GM12878 (cell line): Measurements from ENCODE around the gene TCF20. TPM values are rescaled to one million over a fixed set of nuclear protein-coding genes. Genes with fewer than 3 reads are reported as not detected.

Experiments
- polyA plus RNA-seq, 11 experiments: library from polyadenylated mRNA; depleted of rRNA in 4 of 11; unstranded in 6 of 11; stranded (reverse) in 5 of 11; fragments of >200 nt; fragmentation: Nextera tagmentation in 4 of 11; fragmentation: Illumina TruSeq in 1 of 11; extraction: Ambion mirVana in 4 of 11; extraction: Trizol in 1 of 11; gene quantifications; 1 replicate in 1 of 11; 2 replicates in 10 of 11; pipeline versions ENCODE4 v1.2.1 to v1.2.3, GENCODE V29; 2011 to 2016; ENCODE audit warnings: inconsistent platforms in 2 of 11, missing spikeins in 2 of 11, low read depth in 1 of 11
- total RNA-seq, 4 experiments: library from RNA; depleted of rRNA in 3 of 4; stranded (reverse); fragments of >200 nt in 3 of 4; fragmentation: Illumina TruSeq in 1 of 4; extraction: Trizol in 1 of 4; gene quantifications; 2 replicates each; pipeline versions ENCODE4 v1.2.1 to v1.2.3, GENCODE V29; 2013 to 2021

TCF20 gene
- total and polyA plus RNA-seq, 10 of the 15 experiments (the other 5 are each of a cell fraction or from before 2014, with no cell fraction given), result 0.64 to 52.9 (median 22.6) TPM

Other genes with a start within 250 kb of the TCF20 start
- 45.9 and 46.0 TPM in 2 replicates for gene NAGA, start 199.8 kb downstream of the TCF20 start, total RNA-seq (2014; rRNA removed)
- gene NAGA, start 199.8 kb downstream of the TCF20 start, total RNA-seq (2014; rRNA removed; fragmentation: Illumina TruSeq; extraction: Trizol), result 22.7 and 23.1 TPM in 2 replicates
- gene NAGA, start 199.8 kb downstream of the TCF20 start, total RNA-seq (2021), result 33.9 and 34.4 TPM in 2 replicates
- 14.5 and 29.8 TPM in 2 replicates for gene NAGA, start 199.8 kb downstream of the TCF20 start, polyA plus RNA-seq (2011; rRNA removed)
- gene NAGA, start 199.8 kb downstream of the TCF20 start, polyA plus RNA-seq (2014; fragmentation: Illumina TruSeq; extraction: Trizol), result 19.6 and 32.6 TPM in 2 replicates
- 1 to 10 TPM; 9.3 to 9.8 TPM for gene NAGA, start 199.8 kb downstream of the TCF20 start, polyA plus RNA-seq (2014; fragmentation: Nextera tagmentation; extraction: Ambion mirVana)
- 43.7 and 45.0 TPM in 2 replicates for gene NAGA, start 199.8 kb downstream of the TCF20 start, polyA plus RNA-seq (2014; rRNA removed)
- gene NAGA, start 199.8 kb downstream of the TCF20 start, polyA plus RNA-seq (2016; fragmentation: Nextera tagmentation; extraction: Ambion mirVana), result 10 to 100 TPM; 34.1 to 39.0 TPM
- 2.3 and 3.6 TPM in 2 replicates for gene PHETA2, start 196.4 kb downstream of the TCF20 start, total RNA-seq (2014; rRNA removed)
- gene PHETA2, start 196.4 kb downstream of the TCF20 start, total RNA-seq (2014; rRNA removed; fragmentation: Illumina TruSeq; extraction: Trizol), result 1.3 and 1.4 TPM in 2 replicates
- gene PHETA2, start 196.4 kb downstream of the TCF20 start, total RNA-seq (2021), result 2.0 and 2.6 TPM in 2 replicates
- gene PHETA2, start 196.4 kb downstream of the TCF20 start, polyA plus RNA-seq (2011; rRNA removed), result 0.16 and 0.17 TPM in 2 replicates
- gene PHETA2, start 196.4 kb downstream of the TCF20 start, polyA plus RNA-seq (2014; fragmentation: Illumina TruSeq; extraction: Trizol), result 1.5 and 1.7 TPM in 2 replicates
- gene PHETA2, start 196.4 kb downstream of the TCF20 start, polyA plus RNA-seq (2014; fragmentation: Nextera tagmentation; extraction: Ambion mirVana), result under 1 TPM; 0.03 to 0.18 TPM
- 3.2 and 3.3 TPM in 2 replicates for gene PHETA2, start 196.4 kb downstream of the TCF20 start, polyA plus RNA-seq (2014; rRNA removed)
- 1 to 10 TPM; 1.9 to 2.2 TPM for gene PHETA2, start 196.4 kb downstream of the TCF20 start, polyA plus RNA-seq (2016; fragmentation: Nextera tagmentation; extraction: Ambion mirVana)
- 13.7 and 19.7 TPM in 2 replicates for gene SMDT1, start 191.0 kb downstream of the TCF20 start, total RNA-seq (2014; rRNA removed)
- gene SMDT1, start 191.0 kb downstream of the TCF20 start, total RNA-seq (2014; rRNA removed; fragmentation: Illumina TruSeq; extraction: Trizol), result 15.4 and 19.7 TPM in 2 replicates
- gene SMDT1, start 191.0 kb downstream of the TCF20 start, total RNA-seq (2021), result 133 and 140 TPM in 2 replicates
- gene SMDT1, start 191.0 kb downstream of the TCF20 start, polyA plus RNA-seq (2011; rRNA removed), result 57.4 and 69.4 TPM in 2 replicates
- 25.0 and 27.8 TPM in 2 replicates for gene SMDT1, start 191.0 kb downstream of the TCF20 start, polyA plus RNA-seq (2014; fragmentation: Illumina TruSeq; extraction: Trizol)
- gene SMDT1, start 191.0 kb downstream of the TCF20 start, polyA plus RNA-seq (2014; fragmentation: Nextera tagmentation; extraction: Ambion mirVana), result 10 to 100 TPM; 25.5 to 63.1 TPM
- 106 and 108 TPM in 2 replicates for gene SMDT1, start 191.0 kb downstream of the TCF20 start, polyA plus RNA-seq (2014; rRNA removed)
- gene SMDT1, start 191.0 kb downstream of the TCF20 start, polyA plus RNA-seq (2016; fragmentation: Nextera tagmentation; extraction: Ambion mirVana), result 100 to 1,000 TPM; 163 to 176 TPM
- gene NDUFA6, start 179.9 kb downstream of the TCF20 start, total RNA-seq (2014; rRNA removed), result 87.9 and 94.9 TPM in 2 replicates
- gene NDUFA6, start 179.9 kb downstream of the TCF20 start, total RNA-seq (2014; rRNA removed; fragmentation: Illumina TruSeq; extraction: Trizol), result 104 and 116 TPM in 2 replicates
- gene NDUFA6, start 179.9 kb downstream of the TCF20 start, total RNA-seq (2021), result 85.9 and 101 TPM in 2 replicates
- gene NDUFA6, start 179.9 kb downstream of the TCF20 start, polyA plus RNA-seq (2011; rRNA removed), result 134 and 200 TPM in 2 replicates
- gene NDUFA6, start 179.9 kb downstream of the TCF20 start, polyA plus RNA-seq (2014; fragmentation: Illumina TruSeq; extraction: Trizol), result 67.2 and 92.3 TPM in 2 replicates
- 100 to 1,000 TPM; 473 to 511 TPM for gene NDUFA6, start 179.9 kb downstream of the TCF20 start, polyA plus RNA-seq (2014; fragmentation: Nextera tagmentation; extraction: Ambion mirVana)
- gene NDUFA6, start 179.9 kb downstream of the TCF20 start, polyA plus RNA-seq (2014; rRNA removed), result 123 and 124 TPM in 2 replicates
- 100 to 1,000 TPM; 302 to 320 TPM for gene NDUFA6, start 179.9 kb downstream of the TCF20 start, polyA plus RNA-seq (2016; fragmentation: Nextera tagmentation; extraction: Ambion mirVana)
- 0.16 and 0.34 TPM in 2 replicates for gene CYP2D6, start 139.8 kb downstream of the TCF20 start, total RNA-seq (2014; rRNA removed)
- 0.22 and 0.23 TPM in 2 replicates for gene CYP2D6, start 139.8 kb downstream of the TCF20 start, total RNA-seq (2014; rRNA removed; fragmentation: Illumina TruSeq; extraction: Trizol)
- gene CYP2D6, start 139.8 kb downstream of the TCF20 start, total RNA-seq (2021), result 0.43 and 1.0 TPM in 2 replicates
- 0.50 and 1.4 TPM in 2 replicates for gene CYP2D6, start 139.8 kb downstream of the TCF20 start, polyA plus RNA-seq (2011; rRNA removed)
- gene CYP2D6, start 139.8 kb downstream of the TCF20 start, polyA plus RNA-seq (2014; fragmentation: Illumina TruSeq; extraction: Trizol), result 0.37 and 0.54 TPM in 2 replicates
- gene CYP2D6, start 139.8 kb downstream of the TCF20 start, polyA plus RNA-seq (2014; fragmentation: Nextera tagmentation; extraction: Ambion mirVana), result under 1 TPM; 0.08 to 0.15 TPM
- 0.96 and 1.3 TPM in 2 replicates for gene CYP2D6, start 139.8 kb downstream of the TCF20 start, polyA plus RNA-seq (2014; rRNA removed)
- gene CYP2D6, start 139.8 kb downstream of the TCF20 start, polyA plus RNA-seq (2016; fragmentation: Nextera tagmentation; extraction: Ambion mirVana), result under 1 TPM; 0.40 to 0.42 TPM
- gene NFAM1, start 161.8 kb upstream of the TCF20 start, total RNA-seq (2014; rRNA removed), result 0.16 and 0.34 TPM in 2 replicates
- gene NFAM1, start 161.8 kb upstream of the TCF20 start, total RNA-seq (2014; rRNA removed; fragmentation: Illumina TruSeq; extraction: Trizol), result 0.13 and 0.32 TPM in 2 replicates
- 0.29 and 0.36 TPM in 2 replicates for gene NFAM1, start 161.8 kb upstream of the TCF20 start, total RNA-seq (2021)
- gene NFAM1, start 161.8 kb upstream of the TCF20 start, polyA plus RNA-seq (2011; rRNA removed), result 0.84 and 1.3 TPM in 2 replicates
- 0.13 and 0.24 TPM in 2 replicates for gene NFAM1, start 161.8 kb upstream of the TCF20 start, polyA plus RNA-seq (2014; fragmentation: Illumina TruSeq; extraction: Trizol)
- gene NFAM1, start 161.8 kb upstream of the TCF20 start, polyA plus RNA-seq (2014; fragmentation: Nextera tagmentation; extraction: Ambion mirVana), result not detected
- gene NFAM1, start 161.8 kb upstream of the TCF20 start, polyA plus RNA-seq (2014; rRNA removed), result 0.10 and 0.15 TPM in 2 replicates
- gene NFAM1, start 161.8 kb upstream of the TCF20 start, polyA plus RNA-seq (2016; fragmentation: Nextera tagmentation; extraction: Ambion mirVana), result under 1 TPM in 1 of 2 experiments, not detected in 1; 0.20 TPM
- 42.4 and 42.7 TPM in 2 replicates for gene RRP7A, start 249.1 kb upstream of the TCF20 start, total RNA-seq (2014; rRNA removed)
- gene RRP7A, start 249.1 kb upstream of the TCF20 start, total RNA-seq (2014; rRNA removed; fragmentation: Illumina TruSeq; extraction: Trizol), result 34.8 and 38.1 TPM in 2 replicates
- 73.9 and 84.9 TPM in 2 replicates for gene RRP7A, start 249.1 kb upstream of the TCF20 start, total RNA-seq (2021)
- 23.9 and 41.4 TPM in 2 replicates for gene RRP7A, start 249.1 kb upstream of the TCF20 start, polyA plus RNA-seq (2011; rRNA removed)
- 38.1 and 49.7 TPM in 2 replicates for gene RRP7A, start 249.1 kb upstream of the TCF20 start, polyA plus RNA-seq (2014; fragmentation: Illumina TruSeq; extraction: Trizol)
- 10 to 100 TPM in 1 of 2 experiments, 1 to 10 TPM in 1; 2.9 to 12.3 TPM for gene RRP7A, start 249.1 kb upstream of the TCF20 start, polyA plus RNA-seq (2014; fragmentation: Nextera tagmentation; extraction: Ambion mirVana)
- gene RRP7A, start 249.1 kb upstream of the TCF20 start, polyA plus RNA-seq (2014; rRNA removed), result 41.7 and 45.1 TPM in 2 replicates
- gene RRP7A, start 249.1 kb upstream of the TCF20 start, polyA plus RNA-seq (2016; fragmentation: Nextera tagmentation; extraction: Ambion mirVana), result 100 to 1,000 TPM in 1 of 2 experiments, 10 to 100 TPM in 1; 88.9 to 114 TPM